HEK293T (cell line): ENCODE measurements around the gene GLI1.

Source experiments
- ARNT ChIP-seq: fragments of 450-650 bp; IDR thresholded peaks from 2 replicates; pipeline ENCODE4 v1.6.1; 2017; ENCODE audit warnings: mild to moderate bottlenecking
- BHLHE40 ChIP-seq: fragments of 450-650 bp; IDR thresholded peaks from 2 replicates; pipeline ENCODE4 v1.6.1; 2016; ENCODE audit warnings: mild to moderate bottlenecking, moderate library complexity, borderline replicate concordance
- ELF4 ChIP-seq: fragments of 450-650 bp; IDR thresholded peaks from 2 replicates; pipeline ENCODE4 v1.6.1; 2017; ENCODE audit warnings: antibody characterized with exemption
- FOXA1 ChIP-seq: fragments of 450-650 bp; IDR thresholded peaks from 2 replicates; pipeline ENCODE4 v1.6.1; 2016; ENCODE audit warnings: mild to moderate bottlenecking
- FOXK2 ChIP-seq: fragments of 450-650 bp; IDR thresholded peaks from 2 replicates; pipeline ENCODE4 v1.6.1; 2016; ENCODE audit warnings: mild to moderate bottlenecking
- FOXM1 ChIP-seq: fragments of 450-650 bp; IDR thresholded peaks from 2 replicates; pipeline ENCODE4 v1.6.1; 2017; ENCODE audit warnings: mild to moderate bottlenecking, borderline replicate concordance
- L3MBTL2 ChIP-seq: fragments of 450-650 bp; conservative IDR thresholded peaks from 2 replicates; pipeline ENCODE4 v1.6.1; 2016; ENCODE audit warnings: mild to moderate bottlenecking
- NFRKB ChIP-seq: fragments of 450-650 bp; IDR thresholded peaks from 2 replicates; pipeline ENCODE4 v1.6.1; 2016; ENCODE audit warnings: mild to moderate bottlenecking, moderate library complexity
- SP1 ChIP-seq: fragments of 450-650 bp; IDR thresholded peaks from 2 replicates; pipeline ENCODE4 v1.6.1; 2017
- SUZ12 ChIP-seq: fragments of 450-650 bp; IDR thresholded peaks from 2 replicates; pipeline ENCODE4 v1.6.1; 2016; ENCODE audit warnings: mild to moderate bottlenecking
- TARDBP ChIP-seq: fragments of 450-650 bp; IDR thresholded peaks from 2 replicates; pipeline ENCODE4 v1.6.1; 2016
- ZNF384 ChIP-seq: fragments of 450-650 bp; IDR thresholded peaks from 2 replicates; pipeline ENCODE4 v1.6.1; 2016
- TF ChIP-seq, protein P1 (sequence below): fragments of 450-650 bp; IDR thresholded peaks from 2 replicates; pipeline ENCODE4 v1.6.1; 2016

DNA sequence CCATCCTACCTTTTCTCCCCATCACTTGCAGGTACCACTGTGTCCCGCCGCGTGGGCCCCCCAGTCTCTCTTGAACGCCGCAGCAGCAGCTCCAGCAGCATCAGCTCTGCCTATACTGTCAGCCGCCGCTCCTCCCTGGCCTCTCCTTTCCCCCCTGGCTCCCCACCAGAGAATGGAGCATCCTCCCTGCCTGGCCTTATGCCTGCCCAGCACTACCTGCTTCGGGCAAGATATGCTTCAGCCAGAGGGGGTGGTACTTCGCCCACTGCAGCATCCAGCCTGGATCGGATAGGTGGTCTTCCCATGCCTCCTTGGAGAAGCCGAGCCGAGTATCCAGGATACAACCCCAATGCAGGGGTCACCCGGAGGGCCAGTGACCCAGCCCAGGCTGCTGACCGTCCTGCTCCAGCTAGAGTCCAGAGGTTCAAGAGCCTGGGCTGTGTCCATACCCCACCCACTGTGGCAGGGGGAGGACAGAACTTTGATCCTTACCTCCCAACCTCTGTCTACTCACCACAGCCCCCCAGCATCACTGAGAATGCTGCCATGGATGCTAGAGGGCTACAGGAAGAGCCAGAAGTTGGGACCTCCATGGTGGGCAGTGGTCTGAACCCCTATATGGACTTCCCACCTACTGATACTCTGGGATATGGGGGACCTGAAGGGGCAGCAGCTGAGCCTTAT lies 10.8 kb downstream of the GLI1 start:
- no peak for TF ChIP-seq NFRKB
- no peak for TF ChIP-seq ELF4
- no peak for TF ChIP-seq FOXM1
- no peak for TF ChIP-seq SP1
- no peak for TF ChIP-seq FOXA1
- TF ChIP-seq FOXK2: no peak
- no peak for TF ChIP-seq TARDBP
- no peak for TF ChIP-seq ARNT
- TF ChIP-seq SUZ12: no peak
- TF ChIP-seq ZNF384: no peak
- TF ChIP-seq BHLHE40: no peak
- TF ChIP-seq, protein P1, sequence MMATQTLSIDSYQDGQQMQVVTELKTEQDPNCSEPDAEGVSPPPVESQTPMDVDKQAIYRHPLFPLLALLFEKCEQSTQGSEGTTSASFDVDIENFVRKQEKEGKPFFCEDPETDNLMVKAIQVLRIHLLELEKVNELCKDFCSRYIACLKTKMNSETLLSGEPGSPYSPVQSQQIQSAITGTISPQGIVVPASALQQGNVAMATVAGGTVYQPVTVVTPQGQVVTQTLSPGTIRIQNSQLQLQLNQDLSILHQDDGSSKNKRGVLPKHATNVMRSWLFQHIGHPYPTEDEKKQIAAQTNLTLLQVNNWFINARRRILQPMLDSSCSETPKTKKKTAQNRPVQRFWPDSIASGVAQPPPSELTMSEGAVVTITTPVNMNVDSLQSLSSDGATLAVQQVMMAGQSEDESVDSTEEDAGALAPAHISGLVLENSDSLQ: no peak
- TF ChIP-seq L3MBTL2: no peak
